GM12801 (cell line): Measurements from ENCODE around the gene SCN1A.

Source experiments
- CTCF ChIP-seq: IDR thresholded peaks from one replicate; pipeline ENCODE4 v1.5.1; 2011; ENCODE audit warnings: control low read depth; ENCODE audit not compliant: insufficient read length; ENCODE audit errors: extremely low read depth

The SCN1A gene

GRCh38 chr2:166144071-166144470 is 16.3 kb upstream of the SCN1A start:
- no peak for TF ChIP-seq CTCF

- TF ChIP-seq CTCF = no peak
Measured at GRCh38 chr2:166140932-166141331, 13.1 kb upstream of the SCN1A start.

DNA sequence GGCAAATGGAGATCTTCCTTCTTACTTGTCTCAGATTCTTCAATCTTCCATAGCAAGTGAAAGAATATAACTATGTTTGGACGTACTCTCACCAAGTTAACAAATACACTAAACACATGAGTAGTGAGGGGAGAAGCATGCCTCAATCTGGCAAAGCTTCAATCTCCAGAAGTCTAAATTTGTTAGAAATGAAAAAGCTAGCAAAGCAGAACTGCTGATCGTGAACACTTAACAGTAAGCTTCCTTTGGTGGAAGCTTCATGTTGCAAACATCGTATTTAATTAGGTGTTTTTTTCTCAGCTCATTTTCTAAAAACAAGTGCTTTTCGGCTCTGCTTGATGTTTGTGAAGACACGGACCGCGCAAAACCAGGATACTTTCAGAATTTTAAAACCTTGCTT is 12.7 kb upstream of the SCN1A start:
- TF ChIP-seq CTCF = no peak

GRCh38 chr2:166138667-166139066 is 10.8 kb upstream of the SCN1A start:
- TF ChIP-seq CTCF = no peak

- no peak for TF ChIP-seq CTCF
Measured at GRCh38 chr2:166138144-166138543, 10.3 kb upstream of the SCN1A start.

GRCh38 chr2:166137331-166137730 is 9.5 kb upstream of the SCN1A start:
- TF ChIP-seq CTCF = no peak

GRCh38 chr2:166135849-166136258 is 8.0 kb upstream of the SCN1A start:
- TF ChIP-seq CTCF = no peak
